ENCODE results near the gene KRTAP4-6.

KRTAP4-6 gene

DNA sequence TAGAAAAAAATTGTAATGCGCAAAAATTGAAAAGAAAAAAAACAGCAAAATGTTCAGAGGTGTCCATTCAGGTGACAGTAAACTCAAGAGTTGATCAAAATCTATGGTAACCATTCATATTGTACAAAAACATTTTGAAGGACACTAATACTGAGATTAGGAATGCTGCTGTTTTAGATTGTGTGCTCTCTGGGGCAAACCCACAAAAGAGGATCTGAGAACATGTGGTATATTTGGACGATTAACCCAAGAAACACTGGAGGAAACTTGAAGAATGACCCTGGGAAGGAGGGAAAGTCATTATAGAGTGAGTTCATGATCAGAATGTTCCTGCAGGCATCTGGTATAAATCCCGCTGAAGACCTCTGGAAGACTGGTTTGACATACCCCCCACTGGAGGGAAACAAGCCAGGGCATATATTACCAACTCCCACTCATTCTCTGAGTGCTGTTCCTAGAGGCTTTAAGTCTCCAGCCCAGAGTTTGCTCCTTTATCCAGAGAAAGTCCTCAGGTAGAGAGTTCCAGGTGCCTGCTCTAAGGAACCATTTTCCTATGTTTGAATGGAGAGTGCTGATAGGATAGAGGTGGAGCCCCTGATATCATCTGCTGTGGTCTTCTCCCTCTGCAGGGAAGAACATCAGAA, 36.5 kb upstream of the KRTAP4-6 start:
- Histone ChIP-seq H3K4me1 (ENCODE audit: low read length) (peaks cover 22% of the 10 kb centered on the region), H3K36me3 (replicated peaks; ENCODE audit: low read depth, low read length) (no peaks in the 10 kb centered on the region), H4K20me1 (ENCODE audit: insufficient read depth, low read length) (no peaks in the 10 kb centered on the region), H3K4me3 (ENCODE audit: low read length) (no peak overlapping the region), H2AFZ (ENCODE audit: low read depth, low read length) (no peak overlapping the region), H3K4me2 (ENCODE audit: low read length) (0 out of 2 replicates have a peak overlapping the region, but pooled peaks have one; percentile 30), H3K27me3 (ENCODE audit: low read depth, low read length) (peaks cover 53% of the 10 kb centered on the region), H3K27ac (ENCODE audit: low read length) (no peak overlapping the region), H3K9me3 (ENCODE audit: insufficient read depth, low read length) (no peaks in the 10 kb centered on the region), H3K9ac (ENCODE audit: low read length) (no peak overlapping the region), H3K79me2 (ENCODE audit: low read length) (no peaks in the 10 kb centered on the region)
- TF ChIP-seq EZH2phosphoT487 (IDR thresholded peaks at IDR 0.05; ENCODE audit: low read depth), result no peak
- TF ChIP-seq, protein P1, sequence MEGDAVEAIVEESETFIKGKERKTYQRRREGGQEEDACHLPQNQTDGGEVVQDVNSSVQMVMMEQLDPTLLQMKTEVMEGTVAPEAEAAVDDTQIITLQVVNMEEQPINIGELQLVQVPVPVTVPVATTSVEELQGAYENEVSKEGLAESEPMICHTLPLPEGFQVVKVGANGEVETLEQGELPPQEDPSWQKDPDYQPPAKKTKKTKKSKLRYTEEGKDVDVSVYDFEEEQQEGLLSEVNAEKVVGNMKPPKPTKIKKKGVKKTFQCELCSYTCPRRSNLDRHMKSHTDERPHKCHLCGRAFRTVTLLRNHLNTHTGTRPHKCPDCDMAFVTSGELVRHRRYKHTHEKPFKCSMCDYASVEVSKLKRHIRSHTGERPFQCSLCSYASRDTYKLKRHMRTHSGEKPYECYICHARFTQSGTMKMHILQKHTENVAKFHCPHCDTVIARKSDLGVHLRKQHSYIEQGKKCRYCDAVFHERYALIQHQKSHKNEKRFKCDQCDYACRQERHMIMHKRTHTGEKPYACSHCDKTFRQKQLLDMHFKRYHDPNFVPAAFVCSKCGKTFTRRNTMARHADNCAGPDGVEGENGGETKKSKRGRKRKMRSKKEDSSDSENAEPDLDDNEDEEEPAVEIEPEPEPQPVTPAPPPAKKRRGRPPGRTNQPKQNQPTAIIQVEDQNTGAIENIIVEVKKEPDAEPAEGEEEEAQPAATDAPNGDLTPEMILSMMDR (IDR thresholded peaks at IDR 0.05; ENCODE audit: low read depth, low read length), result no peak

DNA sequence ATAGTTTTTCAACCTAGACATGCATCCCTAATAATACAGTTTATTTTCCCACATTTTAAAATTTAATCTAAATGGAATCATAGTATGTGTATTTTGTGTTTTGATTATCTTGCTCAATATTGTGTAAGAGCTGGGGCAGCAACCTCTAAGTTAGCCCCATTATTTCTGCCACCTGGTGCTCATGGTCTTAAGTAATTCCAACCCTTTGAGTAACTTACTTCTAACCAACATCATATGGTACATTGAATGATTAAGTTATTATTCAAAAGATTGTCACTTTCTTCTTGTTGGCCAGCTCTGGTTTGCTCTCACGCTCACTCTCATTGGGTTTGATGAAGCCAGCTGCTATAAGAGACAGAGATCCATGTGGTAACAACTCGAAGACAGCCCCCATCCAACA, 31.5 kb upstream of the KRTAP4-6 start:
- H3K79me2 ChIP-seq (ENCODE audit: low read length), result no peaks in the 10 kb centered on the region
- H4K20me1 ChIP-seq (ENCODE audit: insufficient read depth, low read length), result no peaks in the 10 kb centered on the region
- H3K4me2 ChIP-seq (ENCODE audit: low read length), result no peak overlapping the region
- H3K4me3 ChIP-seq (ENCODE audit: low read length), result no peak overlapping the region
- H3K4me1 ChIP-seq (ENCODE audit: low read length), result peaks cover 14% of the 10 kb centered on the region
- no peaks in the 10 kb centered on the region for H3K9me3 ChIP-seq (ENCODE audit: insufficient read depth, low read length)
- H3K9ac ChIP-seq (ENCODE audit: low read length), result no peak overlapping the region
- peaks cover 40% of the 10 kb centered on the region for H3K27me3 ChIP-seq (ENCODE audit: low read depth, low read length)
- H2AFZ ChIP-seq (ENCODE audit: low read depth, low read length), result no peak overlapping the region
- no peak overlapping the region for H3K27ac ChIP-seq (ENCODE audit: low read length)
- TF ChIP-seq, protein P1 (IDR thresholded peaks at IDR 0.05; ENCODE audit: low read depth, low read length), result no peak
- TF ChIP-seq EZH2phosphoT487 (IDR thresholded peaks at IDR 0.05; ENCODE audit: low read depth), result no peak
- no peaks in the 10 kb centered on the region for H3K36me3 ChIP-seq (replicated peaks; ENCODE audit: low read depth, low read length)

DNA sequence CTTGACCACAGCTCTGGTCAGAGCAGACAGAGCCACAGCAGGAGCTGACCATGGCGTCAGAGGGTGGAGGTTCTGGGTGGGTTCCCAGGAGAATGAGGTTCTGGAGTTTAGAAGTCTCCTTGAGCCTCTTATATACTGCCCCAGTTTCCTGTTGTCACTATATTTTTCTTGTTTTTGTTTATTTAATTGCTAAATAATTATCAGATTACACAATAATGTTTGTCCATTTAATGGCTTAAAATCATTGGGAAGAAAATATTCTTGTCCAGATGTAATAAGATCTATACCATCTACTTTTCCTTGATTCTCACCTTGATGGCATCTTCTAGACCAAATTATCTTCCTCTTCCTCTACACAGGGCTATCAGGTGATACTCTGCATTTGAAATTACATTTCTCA, 27.8 kb upstream of the KRTAP4-6 start, which contains the start of gene KRTAP4-3:
Gene KRTAP4-3 (minus strand): TSS at position 101 of the 400 bp plus-strand sequence. CDS start 49 bp downstream, at position 52.
- Histone ChIP-seq H3K9me3 (ENCODE audit: insufficient read depth, low read length) (no peaks in the 10 kb centered on the region), H3K9ac (ENCODE audit: low read length) (no peak within 1 kb of the TSS), H4K20me1 (ENCODE audit: insufficient read depth, low read length) (no peaks in the 10 kb centered on the region), H3K79me2 (ENCODE audit: low read length) (no peaks in the 10 kb centered on the region), H3K4me2 (ENCODE audit: low read length) (no peak within 1 kb of the TSS), H3K4me1 (ENCODE audit: low read length) (no peaks in the 10 kb centered on the region), H3K36me3 (replicated peaks; ENCODE audit: low read depth, low read length) (no peaks in the 10 kb centered on the region), H3K27ac (ENCODE audit: low read length) (no peak within 1 kb of the TSS), H2AFZ (ENCODE audit: low read depth, low read length) (no peak within 1 kb of the TSS), H3K27me3 (ENCODE audit: low read depth, low read length) (peaks cover 20% of the 10 kb centered on the region), H3K4me3 (ENCODE audit: low read length) (no peak within 1 kb of the TSS)
- TF ChIP-seq, protein P1 (IDR thresholded peaks at IDR 0.05; ENCODE audit: low read depth, low read length), result no peak
- no peak for TF ChIP-seq EZH2phosphoT487 (IDR thresholded peaks at IDR 0.05; ENCODE audit: low read depth)

DNA sequence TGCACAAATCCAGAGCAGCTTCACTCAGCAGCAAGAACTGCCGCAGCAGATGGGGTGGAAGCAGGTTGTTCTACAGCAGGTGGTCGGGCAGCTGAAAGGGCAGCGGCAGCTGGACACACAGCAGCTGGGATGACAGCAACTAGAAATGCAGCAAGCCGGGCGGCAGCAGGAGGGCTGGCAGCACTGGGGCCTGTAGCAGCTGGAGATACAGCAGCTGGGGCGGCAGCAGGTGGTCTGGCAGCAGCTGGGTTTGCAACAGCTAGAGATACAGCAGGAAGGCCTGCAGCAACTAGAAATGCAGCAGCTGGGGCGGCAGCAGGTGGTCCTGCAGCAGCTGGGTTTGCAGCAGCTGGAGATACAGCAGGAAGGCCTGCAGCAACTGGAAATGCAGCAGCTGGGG, 27.2 kb upstream of the KRTAP4-6 start:
- Histone ChIP-seq H3K4me1 (ENCODE audit: low read length) (no peaks in the 10 kb centered on the region), H3K79me2 (ENCODE audit: low read length) (no peaks in the 10 kb centered on the region), H2AFZ (ENCODE audit: low read depth, low read length) (no peak overlapping the region), H3K27ac (ENCODE audit: low read length) (no peak overlapping the region), H4K20me1 (ENCODE audit: insufficient read depth, low read length) (no peaks in the 10 kb centered on the region), H3K36me3 (replicated peaks; ENCODE audit: low read depth, low read length) (no peaks in the 10 kb centered on the region), H3K4me2 (ENCODE audit: low read length) (no peak overlapping the region), H3K4me3 (ENCODE audit: low read length) (no peak overlapping the region), H3K9ac (ENCODE audit: low read length) (no peak overlapping the region), H3K9me3 (ENCODE audit: insufficient read depth, low read length) (no peaks in the 10 kb centered on the region), H3K27me3 (ENCODE audit: low read depth, low read length) (peaks cover 24% of the 10 kb centered on the region)
- TF ChIP-seq, protein P1 (IDR thresholded peaks at IDR 0.05; ENCODE audit: low read depth, low read length), result no peak
